CD4-positive, alpha-beta memory T cell (primary cell): ENCODE results near the gene HMX1. TPM values are rescaled to one million over a fixed set of nuclear protein-coding genes. Genes with fewer than 3 reads are reported as not detected.

Experiments
- CTCF ChIA-PET: fragments of 350-600 bp; sonication (Branson Sonifier 250); formaldehyde crosslinking; loops from one replicate; lab custom pipeline; 2021; ENCODE audit warnings: inconsistent platforms; ENCODE audit not compliant: partially characterized antibody; lab: Charles Lee
- POLR2A ChIA-PET: fragments of 350-600 bp; sonication (Branson Sonifier 250); formaldehyde crosslinking; loops from one replicate; lab custom pipeline; 2021; ENCODE audit not compliant: partially characterized antibody; lab: Charles Lee
- DNase-seq, 5 donors: peaks; one replicate each; pipeline versions ENCODE4 v3.0.0 to v3.0.0-alpha.2; 2020 to 2022; ENCODE audit warnings: mixed read lengths in 1 of 5
- H3K27ac ChIP-seq: one replicate; pipeline ENCODE4 v1.7.0; 2013; ENCODE audit warnings: low read depth, low read length
- H3K27me3 ChIP-seq: 2 replicates; pipeline ENCODE4 v1.7.0; 2013; ENCODE audit warnings: mild to moderate bottlenecking, low read length, moderate library complexity; ENCODE audit not compliant: insufficient read depth
- H3K36me3 ChIP-seq: 2 replicates; pipeline ENCODE4 v1.7.0; 2013; ENCODE audit warnings: mild to moderate bottlenecking, low read length, moderate library complexity; ENCODE audit not compliant: insufficient read depth
- H3K4me1 ChIP-seq: 2 replicates; pipeline ENCODE4 v1.7.0; 2013; ENCODE audit warnings: mild to moderate bottlenecking, low read length, moderate library complexity; ENCODE audit not compliant: insufficient read depth
- H3K4me3 ChIP-seq, 2 donors: one replicate each; pipeline ENCODE4 v1.7.0; 2013; ENCODE audit warnings: low read length in 2 of 2, mild to moderate bottlenecking in 1 of 2
- H3K9me3 ChIP-seq, 2 donors: one replicate each; pipeline ENCODE4 v1.7.0; 2013; ENCODE audit warnings: low read length in 2 of 2, control low read depth in 1 of 2; ENCODE audit not compliant: control insufficient read depth in 1 of 2
- H3K27ac Mint-ChIP-seq, 7 donors: one replicate each; pipeline ENCODE4 v1.8.0; 2020 to 2021; ENCODE audit warnings: mixed read lengths in 7 of 7, mild to moderate bottlenecking in 6 of 7, inconsistent platforms in 3 of 7, moderate library complexity in 3 of 7
- H3K27me3 Mint-ChIP-seq, 2 donors: one replicate each; pipeline ENCODE4 v1.8.0; 2020 to 2021; ENCODE audit warnings: mixed read lengths in 2 of 2
- H3K36me3 Mint-ChIP-seq, 2 donors: one replicate each; pipeline ENCODE4 v1.8.0; 2020 to 2021; ENCODE audit warnings: mixed read lengths in 2 of 2, inconsistent platforms in 1 of 2, mild to moderate bottlenecking in 1 of 2
- H3K4me1 Mint-ChIP-seq, 4 donors: one replicate each; pipeline ENCODE4 v1.8.0; 2020 to 2021; ENCODE audit warnings: mixed read lengths in 4 of 4, mild to moderate bottlenecking in 1 of 4
- H3K4me3 Mint-ChIP-seq, 8 donors: one replicate each; pipeline ENCODE4 v1.8.0; 2020 to 2021; ENCODE audit warnings: mixed read lengths in 8 of 8, mild to moderate bottlenecking in 7 of 8, moderate library complexity in 6 of 8, inconsistent platforms in 3 of 8
- H3K9me3 Mint-ChIP-seq, 8 donors: one replicate each; pipeline ENCODE4 v1.8.0; 2020 to 2021; ENCODE audit warnings: mixed read lengths in 8 of 8, mild to moderate bottlenecking in 5 of 8, inconsistent platforms in 3 of 8, moderate library complexity in 1 of 8
- intact Hi-C: fragments of 100-400 bp; cut with micrococcal nuclease; formaldehyde crosslinking; loops from one replicate; pipeline ENCODE4 v1.15.1; 2023
- polyA plus RNA-seq, 2 donors: library from polyadenylated mRNA; unstranded; fragments of 300-500 nt; fragmentation: Illumina TruSeq; gene quantifications; one replicate each; pipeline ENCODE4 v1.2.3, GENCODE V29; 2021
- total RNA-seq, 2 experiments: library from RNA; stranded (reverse); gene quantifications; one replicate each; pipeline ENCODE4 v1.2.3, GENCODE V29; 2021

The HMX1 gene
- total and polyA plus RNA-seq, 4 experiments from 2014 or later = not detected

GRCh38 chr4:8850074-8850829 is 21.4 kb downstream of the HMX1 start:
- no peaks in the 10 kb centered on the region for H3K36me3 Mint-ChIP-seq
- no peak for DNase-seq
- no peak overlapping the region for H3K27ac Mint-ChIP-seq
- intact Hi-C loops = no loop called here
- Histone ChIP-seq H3K4me3 (no peak overlapping the region), H3K27ac (no peak overlapping the region), H3K4me1 (no peaks in the 10 kb centered on the region), H3K9me3 (no peaks in the 10 kb centered on the region), H3K27me3 (no peaks in the 10 kb centered on the region), H3K36me3 (no peaks in the 10 kb centered on the region)
- peaks cover 13 to 22% of the 10 kb centered on the region in 2 donors for H3K27me3 Mint-ChIP-seq
- peaks cover 0 to 5% (median 3%) of the 10 kb centered on the region in 8 donors for H3K9me3 Mint-ChIP-seq
- H3K4me3 Mint-ChIP-seq = no peak overlapping the region
- POLR2A ChIA-PET = no interaction called here
- CTCF ChIA-PET = no interaction called here
- H3K4me1 Mint-ChIP-seq = no peaks in the 10 kb centered on the region

- Mint-ChIP-seq H3K4me3 (no peak overlapping the region), H3K9me3 (peaks cover 0 to 5% (median 2%) of the 10 kb centered on the region in 8 donors), H3K27me3 (peaks cover 6 to 16% of the 10 kb centered on the region in 2 donors), H3K36me3 (no peaks in the 10 kb centered on the region), H3K27ac (no peak overlapping the region), H3K4me1 (no peaks in the 10 kb centered on the region)
- no peaks in the 10 kb centered on the region for H3K4me1 ChIP-seq
- intact Hi-C loops = no loop called here
- H3K9me3 ChIP-seq = no peaks in the 10 kb centered on the region
- no peak overlapping the region for H3K27ac ChIP-seq
- no peak for DNase-seq
- POLR2A ChIA-PET = no interaction called here
- CTCF ChIA-PET = no interaction called here
- no peaks in the 10 kb centered on the region for H3K27me3 ChIP-seq
- H3K4me3 ChIP-seq = no peak overlapping the region
- no peaks in the 10 kb centered on the region for H3K36me3 ChIP-seq
Measured at GRCh38 chr4:8849266-8850073, 22.2 kb downstream of the HMX1 start.

GRCh38 chr4:8848507-8849265 is 23.0 kb downstream of the HMX1 start:
- Histone ChIP-seq H3K9me3 (no peaks in the 10 kb centered on the region), H3K27me3 (no peaks in the 10 kb centered on the region), H3K4me3 (no peak overlapping the region), H3K27ac (no peak overlapping the region), H3K4me1 (no peaks in the 10 kb centered on the region), H3K36me3 (no peaks in the 10 kb centered on the region)
- Mint-ChIP-seq H3K36me3 (no peaks in the 10 kb centered on the region), H3K4me3 (peak overlapping the region in 1 of 8 donors; percentile 10), H3K27ac (no peak overlapping the region), H3K27me3 (peaks cover 5 to 14% of the 10 kb centered on the region in 2 donors), H3K4me1 (no peaks in the 10 kb centered on the region), H3K9me3 (peaks cover 0 to 8% (median 3%) of the 10 kb centered on the region in 8 donors)
- ChIA-PET POLR2A (no interaction called here), CTCF (no interaction called here)
- no peak for DNase-seq
- intact Hi-C loops = no loop called here

GRCh38 chr4:8847764-8848163 is 23.9 kb downstream of the HMX1 start:
- no peaks in the 10 kb centered on the region for H3K36me3 ChIP-seq
- no peak overlapping the region for H3K27ac ChIP-seq
- H3K4me1 Mint-ChIP-seq = no peaks in the 10 kb centered on the region
- H3K4me3 ChIP-seq = no peak overlapping the region
- intact Hi-C loops = no loop called here
- ChIA-PET CTCF (no interaction called here), POLR2A (no interaction called here)
- peaks cover 0 to 8% (median 4%) of the 10 kb centered on the region in 8 donors for H3K9me3 Mint-ChIP-seq
- no peaks in the 10 kb centered on the region for H3K36me3 Mint-ChIP-seq
- H3K9me3 ChIP-seq = no peaks in the 10 kb centered on the region
- H3K4me1 ChIP-seq = no peaks in the 10 kb centered on the region
- H3K27me3 Mint-ChIP-seq = peaks cover 2 to 9% of the 10 kb centered on the region in 2 donors
- DNase-seq = no peak
- no peaks in the 10 kb centered on the region for H3K27me3 ChIP-seq
- no peak overlapping the region for H3K4me3 Mint-ChIP-seq
- no peak overlapping the region for H3K27ac Mint-ChIP-seq

GRCh38 chr4:8847331-8847730 is 24.3 kb downstream of the HMX1 start:
- Histone ChIP-seq H3K36me3 (no peaks in the 10 kb centered on the region), H3K27me3 (no peaks in the 10 kb centered on the region), H3K9me3 (no peaks in the 10 kb centered on the region), H3K4me3 (no peak overlapping the region), H3K27ac (no peak overlapping the region), H3K4me1 (no peaks in the 10 kb centered on the region)
- intact Hi-C loops = no loop called here
- Mint-ChIP-seq H3K4me1 (no peaks in the 10 kb centered on the region), H3K27me3 (peaks cover 2 to 9% of the 10 kb centered on the region in 2 donors), H3K4me3 (no peak overlapping the region), H3K36me3 (no peaks in the 10 kb centered on the region), H3K27ac (no peak overlapping the region), H3K9me3 (peaks cover 0 to 6% (median 3%) of the 10 kb centered on the region in 8 donors)
- no peak for DNase-seq
- POLR2A ChIA-PET = no interaction called here
- CTCF ChIA-PET = no interaction called here

GRCh38 chr4:8846826-8847225 is 24.8 kb downstream of the HMX1 start:
- Histone ChIP-seq H3K4me3 (no peak overlapping the region), H3K36me3 (no peaks in the 10 kb centered on the region), H3K4me1 (no peaks in the 10 kb centered on the region), H3K9me3 (no peaks in the 10 kb centered on the region), H3K27me3 (no peaks in the 10 kb centered on the region), H3K27ac (no peak overlapping the region)
- Mint-ChIP-seq H3K4me1 (no peaks in the 10 kb centered on the region), H3K27ac (no peak overlapping the region), H3K27me3 (peaks cover 2 to 8% of the 10 kb centered on the region in 2 donors), H3K9me3 (peaks cover 0 to 6% (median 3%) of the 10 kb centered on the region in 8 donors), H3K36me3 (no peaks in the 10 kb centered on the region), H3K4me3 (no peak overlapping the region)
- CTCF ChIA-PET = no interaction called here
- intact Hi-C loops = no loop called here
- POLR2A ChIA-PET = no interaction called here
- DNase-seq = no peak
